ENCODE data around the gene KCNIP4.
"Not testable (repeated sequence)": the region's sequence is repeated elsewhere in the genome, so short reads cannot be mapped to it uniquely, and the experiment has no call there.

The KCNIP4 gene

GRCh38 chr4:21452931-21453330 is 495.6 kb downstream of the KCNIP4 start:
- no peak for DNase-seq

GRCh38 chr4:21451032-21451431 is 497.5 kb downstream of the KCNIP4 start:
- no peak for DNase-seq

- DNase-seq: no peak
These were observed 498.2 kb downstream of the KCNIP4 start for GRCh38 chr4:21450331-21450730.

GRCh38 chr4:21447301-21448054 is 501.1 kb downstream of the KCNIP4 start:
- no peak for DNase-seq

- DNase-seq: no peak
These were observed 528.4 kb downstream of the KCNIP4 start for GRCh38 chr4:21420166-21420565.

- no peak for DNase-seq
These were observed 532.8 kb downstream of the KCNIP4 start for GRCh38 chr4:21415728-21416127.

GRCh38 chr4:21413807-21414370 is 534.7 kb downstream of the KCNIP4 start:
- no peak for DNase-seq

GRCh38 chr4:21411086-21411485 is 537.5 kb downstream of the KCNIP4 start:
- no peak for DNase-seq

GRCh38 chr4:21410372-21410771 is 538.2 kb downstream of the KCNIP4 start:
- no peak for DNase-seq

- DNase-seq: no peak
These were observed 560.9 kb downstream of the KCNIP4 start for GRCh38 chr4:21387683-21388082.

- no peak for DNase-seq
These were observed 562.3 kb downstream of the KCNIP4 start for GRCh38 chr4:21386166-21386780.

- DNase-seq: no peak
These were observed 562.9 kb downstream of the KCNIP4 start for GRCh38 chr4:21385706-21386105.

- no peak for DNase-seq
These were observed 564.0 kb downstream of the KCNIP4 start for GRCh38 chr4:21384609-21385008.

GRCh38 chr4:21380861-21381260 is 567.7 kb downstream of the KCNIP4 start:
- no peak for DNase-seq

GRCh38 chr4:21377046-21377445 is 571.5 kb downstream of the KCNIP4 start:
- no peak for DNase-seq

- DNase-seq: no peak
These were observed 572.4 kb downstream of the KCNIP4 start for GRCh38 chr4:21376176-21376575.

- no peak for DNase-seq
These were observed 573.8 kb downstream of the KCNIP4 start for GRCh38 chr4:21374641-21375368.

- no peak for DNase-seq
These were observed 581.0 kb downstream of the KCNIP4 start for GRCh38 chr4:21367567-21367966.

GRCh38 chr4:21366840-21367239 is 581.7 kb downstream of the KCNIP4 start:
- DNase-seq: no peak

GRCh38 chr4:21366312-21366711 is 582.3 kb downstream of the KCNIP4 start:
- DNase-seq: no peak

GRCh38 chr4:21363701-21364100 is 584.9 kb downstream of the KCNIP4 start:
- no peak for DNase-seq

- not testable (repeated sequence) for DNase-seq
These were observed 596.2 kb downstream of the KCNIP4 start for GRCh38 chr4:21352354-21352753.

- no peak for DNase-seq
These were observed 601.4 kb downstream of the KCNIP4 start for GRCh38 chr4:21347142-21347541.

Data from activated CD4-positive, CD25-positive, alpha-beta regulatory T cell (primary cell).